ENCODE data around the gene USP47. TPM values are rescaled to one million over a fixed set of nuclear protein-coding genes. Genes with fewer than 3 reads are reported as not detected.

Gene USP47
- total RNA-seq, 2 experiments from 2014 or later = 38.2 to 42.5 TPM

DNA sequence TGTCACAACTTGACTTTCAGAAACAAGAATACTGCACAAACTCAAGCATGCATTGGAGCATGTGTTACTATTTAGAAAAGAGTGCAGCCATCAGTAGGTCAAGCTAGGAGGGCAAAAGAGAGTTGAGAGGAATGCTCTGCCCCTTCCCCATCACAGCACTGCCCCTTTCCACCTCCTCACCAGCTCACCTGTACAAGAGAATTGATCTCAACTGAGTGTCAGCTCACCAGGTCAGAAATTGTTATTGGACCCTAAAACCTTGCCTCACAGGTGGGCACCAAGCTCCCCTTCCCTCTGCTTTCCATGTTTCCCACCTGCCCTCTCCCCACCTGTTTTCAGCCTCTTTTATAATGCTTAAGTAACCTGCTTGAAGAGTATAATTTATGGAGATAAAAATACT, 117.8 kb downstream of the USP47 start:
- ChIA-PET POLR2A (no interaction called here), CTCF (interaction anchor here (1.4 kb wide), 1 partner anchor 8 kb away, joined by 3 read pairs; no protein-coding TSS in a partner anchor)
- peaks cover 34% of the 10 kb centered on the region for H3K36me3 Mint-ChIP-seq (ENCODE audit: low read depth)
- H3K27ac Mint-ChIP-seq = peak overlapping the region; percentile 67
- peaks cover 12% of the 10 kb centered on the region for H3K27me3 Mint-ChIP-seq
- H3K4me1 Mint-ChIP-seq = peaks cover 42% of the 10 kb centered on the region
- peaks cover 3% of the 10 kb centered on the region for H3K9me3 Mint-ChIP-seq
- DNase-seq = no peak
- no peak overlapping the region for H3K4me3 Mint-ChIP-seq

DNA sequence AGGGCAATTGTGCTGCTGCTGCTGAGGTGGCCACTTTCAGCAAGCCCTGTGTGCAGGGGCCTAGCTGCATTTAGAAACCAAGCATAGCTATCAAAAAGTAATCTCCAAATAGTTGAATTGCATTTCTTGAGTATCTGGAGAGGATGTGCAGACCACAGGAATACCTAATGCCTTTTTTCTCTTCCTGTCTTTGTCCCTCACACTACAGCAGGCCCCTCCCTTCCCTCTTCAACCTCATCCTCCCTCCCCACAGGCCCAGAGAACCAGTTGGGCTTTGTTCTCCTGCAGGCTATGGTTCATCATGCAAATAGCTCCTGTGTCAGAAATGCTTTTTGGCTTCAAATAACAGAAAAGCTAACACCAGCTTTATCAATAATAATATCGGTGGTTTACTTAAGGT, 118.9 kb downstream of the USP47 start:
- H3K27ac Mint-ChIP-seq = peak overlapping the region; percentile 63
- H3K4me3 Mint-ChIP-seq = peak overlapping the region; percentile 5
- peaks cover 3% of the 10 kb centered on the region for H3K9me3 Mint-ChIP-seq
- ChIA-PET POLR2A (interaction anchor here (0.7 kb wide), 1 partner anchor 197 kb away, joined by 5 read pairs; no protein-coding TSS in a partner anchor), CTCF (interaction anchor here (1.4 kb wide), 1 partner anchor 9 kb away, joined by 3 read pairs; no protein-coding TSS in a partner anchor)
- H3K27me3 Mint-ChIP-seq = peaks cover 12% of the 10 kb centered on the region
- H3K4me1 Mint-ChIP-seq = peaks cover 42% of the 10 kb centered on the region
- peaks cover 28% of the 10 kb centered on the region for H3K36me3 Mint-ChIP-seq (ENCODE audit: low read depth)
- peak; percentile 62 for DNase-seq

DNA sequence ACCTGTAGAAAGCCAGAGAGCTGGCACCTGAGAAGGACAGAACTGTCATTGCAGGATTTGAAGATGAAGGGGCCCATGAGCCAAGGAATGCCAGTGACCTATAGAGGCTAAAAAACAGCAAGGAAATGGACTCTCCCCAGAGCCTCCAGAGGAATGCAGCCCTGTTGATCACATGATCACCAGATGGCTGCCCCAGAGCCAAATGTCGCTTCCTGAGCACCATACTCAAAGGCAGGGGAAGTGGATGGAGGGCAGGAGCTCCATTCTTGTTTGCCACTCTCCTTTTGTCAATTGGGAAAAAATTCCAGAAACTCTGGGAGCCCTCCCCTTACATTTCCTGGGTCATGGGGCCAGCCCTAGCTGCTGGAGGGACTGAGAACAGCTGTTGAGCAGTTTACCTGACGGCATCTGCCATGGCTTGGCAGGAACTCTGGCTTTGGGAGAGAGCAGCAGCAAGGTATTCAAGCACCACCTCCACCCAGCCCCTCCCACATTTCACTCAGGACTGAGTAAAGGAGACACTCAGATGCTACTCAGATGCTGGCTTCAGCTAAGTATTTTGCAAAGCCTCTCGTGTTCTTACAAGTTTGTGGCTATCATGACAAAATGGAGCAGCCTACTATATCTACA, 119.7 kb downstream of the USP47 start:
- peaks cover 3% of the 10 kb centered on the region for H3K9me3 Mint-ChIP-seq
- no peak for DNase-seq
- peaks cover 20% of the 10 kb centered on the region for H3K36me3 Mint-ChIP-seq (ENCODE audit: low read depth)
- peaks cover 42% of the 10 kb centered on the region for H3K4me1 Mint-ChIP-seq
- peak overlapping the region; percentile 63 for H3K27ac Mint-ChIP-seq
- H3K4me3 Mint-ChIP-seq = no peak overlapping the region
- peaks cover 12% of the 10 kb centered on the region for H3K27me3 Mint-ChIP-seq
- ChIA-PET CTCF (interaction anchor here (1.3 kb wide), 1 partner anchor 17 kb away, joined by 3 read pairs; no protein-coding TSS in a partner anchor), POLR2A (interaction anchor here (0.6 kb wide), 1 partner anchor 47 kb away, joined by 3 read pairs; the partner anchor contains the start of gene DKK3)

DNA sequence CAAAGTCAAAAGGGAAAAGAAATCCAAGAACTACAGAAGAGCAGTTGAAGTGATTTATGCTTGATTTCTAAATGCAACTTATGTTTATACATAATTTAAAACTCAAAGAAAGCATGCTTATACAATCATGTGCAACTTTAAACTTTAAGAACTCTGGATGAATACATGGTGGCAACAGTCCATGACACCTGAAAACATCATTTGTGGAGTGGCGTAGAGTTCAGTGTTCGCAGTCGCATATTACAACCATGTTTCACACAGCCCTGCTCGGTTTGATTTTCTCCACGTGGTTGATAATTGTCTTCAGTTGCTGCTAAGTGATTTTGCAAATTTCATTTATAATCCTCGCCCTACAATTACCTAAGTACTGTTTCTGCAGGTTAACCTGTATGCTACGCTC, 121.3 kb downstream of the USP47 start:
- Mint-ChIP-seq H3K9me3 (peaks cover 3% of the 10 kb centered on the region), H3K4me1 (peaks cover 42% of the 10 kb centered on the region), H3K27me3 (peaks cover 12% of the 10 kb centered on the region), H3K4me3 (no peak overlapping the region), H3K27ac (no peak overlapping the region), H3K36me3 (ENCODE audit: low read depth) (peaks cover 14% of the 10 kb centered on the region)
- ChIA-PET CTCF (no interaction called here), POLR2A (no interaction called here)
- DNase-seq = no peak

DNA sequence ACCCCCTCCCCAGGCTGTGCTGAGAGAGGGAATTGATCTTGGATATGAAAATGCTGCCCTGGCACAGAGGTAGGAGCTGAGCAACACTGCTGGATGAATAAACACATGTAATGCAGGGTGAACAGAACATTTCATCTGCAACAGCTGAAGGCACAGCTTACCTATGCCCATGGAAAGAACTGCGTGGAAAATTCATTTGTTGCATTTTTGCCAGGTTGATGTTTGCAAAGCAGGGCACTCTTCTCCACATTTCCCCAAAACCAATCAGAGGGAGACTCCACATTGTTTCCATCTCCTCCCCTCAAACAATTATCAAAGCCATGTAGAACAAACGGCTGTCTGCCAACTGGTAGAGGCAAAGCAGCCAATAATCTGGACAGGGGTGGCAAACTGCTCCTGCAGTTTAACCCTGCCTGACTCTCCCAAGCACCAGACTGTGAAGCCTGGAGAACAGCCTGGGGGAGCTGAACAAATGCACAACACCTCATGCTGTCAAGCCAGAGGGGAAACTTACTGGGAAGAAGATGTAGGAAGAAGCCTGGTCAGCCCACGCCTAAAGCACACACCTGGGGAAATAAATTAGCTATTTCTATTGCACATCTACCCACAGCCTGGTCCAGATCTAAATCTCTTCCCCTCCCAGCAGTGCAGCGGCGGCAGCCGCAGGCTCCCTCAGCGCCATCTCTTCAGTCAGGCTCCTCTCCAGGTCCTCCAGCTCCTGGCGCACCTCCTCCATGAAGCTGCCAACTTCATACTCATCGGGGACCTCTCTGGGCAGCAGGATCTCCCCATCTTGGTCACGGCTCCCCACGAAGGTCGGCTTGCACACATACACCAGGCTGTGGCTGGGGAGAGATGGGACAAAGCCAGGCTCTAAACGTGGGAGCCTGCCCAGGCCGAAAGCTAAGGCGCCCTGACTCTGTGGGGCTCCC, 122.3 kb downstream of the USP47 start:
- Mint-ChIP-seq H3K27ac (peak overlapping the region; percentile 16), H3K27me3 (peaks cover 12% of the 10 kb centered on the region), H3K4me3 (no peak overlapping the region), H3K36me3 (ENCODE audit: low read depth) (peaks cover 6% of the 10 kb centered on the region), H3K4me1 (peaks cover 35% of the 10 kb centered on the region), H3K9me3 (peaks cover 3% of the 10 kb centered on the region)
- CTCF ChIA-PET = interaction anchor here (0.6 kb wide), 1 partner anchor 102 kb away, joined by 4 read pairs; no protein-coding TSS in a partner anchor
- POLR2A ChIA-PET = no interaction called here
- DNase-seq = no peak

DNA sequence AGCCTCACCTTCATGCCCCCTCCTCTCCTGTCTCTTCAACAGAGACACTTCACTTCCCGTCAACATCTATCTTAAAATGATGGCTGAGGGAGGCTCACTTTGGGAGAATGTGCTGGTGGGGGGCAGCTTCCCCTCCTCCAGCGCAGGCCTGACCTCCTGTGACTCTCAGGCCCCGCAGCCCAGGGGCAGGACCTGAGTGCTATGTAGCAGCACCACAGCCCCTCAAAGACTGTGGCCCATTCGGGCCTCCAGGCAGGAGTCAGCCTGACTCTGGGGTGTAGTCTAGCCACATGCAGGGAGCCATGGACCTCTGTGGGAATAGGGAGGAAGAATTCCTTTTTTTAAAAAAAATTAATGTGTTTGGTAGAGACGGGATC, 123.0 kb downstream of the USP47 start:
- H3K36me3 Mint-ChIP-seq (ENCODE audit: low read depth) = peaks cover 4% of the 10 kb centered on the region
- peaks cover 3% of the 10 kb centered on the region for H3K9me3 Mint-ChIP-seq
- peaks cover 12% of the 10 kb centered on the region for H3K27me3 Mint-ChIP-seq
- ChIA-PET POLR2A (no interaction called here), CTCF (interaction anchor here (0.9 kb wide), 1 partner anchor 17 kb away, joined by 4 read pairs; no protein-coding TSS in a partner anchor)
- no peak overlapping the region for H3K4me3 Mint-ChIP-seq
- peaks cover 28% of the 10 kb centered on the region for H3K4me1 Mint-ChIP-seq
- peak overlapping the region; percentile 31 for H3K27ac Mint-ChIP-seq
- DNase-seq = no peak

DNA sequence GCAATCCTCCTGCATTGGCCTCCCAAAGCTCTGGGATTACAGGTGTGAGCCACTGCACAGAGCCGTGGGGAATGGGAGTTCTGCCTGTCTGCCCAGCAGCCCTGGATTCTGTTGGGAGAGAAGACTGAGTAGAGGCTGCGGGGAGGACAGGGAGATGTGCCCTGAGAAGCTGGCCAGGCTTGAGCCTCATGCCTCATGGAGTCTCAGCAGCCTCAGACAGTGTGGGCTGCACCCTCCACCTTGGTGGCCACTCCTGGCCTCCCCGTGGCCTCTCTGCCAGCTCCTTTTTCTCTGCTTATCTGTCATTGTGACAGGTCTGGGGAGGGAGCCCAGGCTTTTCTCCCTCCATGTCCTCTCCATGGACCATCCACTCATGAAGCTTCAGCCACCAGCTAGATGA, 123.4 kb downstream of the USP47 start:
- H3K27ac Mint-ChIP-seq = no peak overlapping the region
- peaks cover 3% of the 10 kb centered on the region for H3K9me3 Mint-ChIP-seq
- ChIA-PET CTCF (interaction anchor here (0.9 to 1.1 kb wide), 3 partner anchors 11 to 26 kb away, joined by 3 to 4 read pairs (median 3); no protein-coding TSS in a partner anchor), POLR2A (interaction anchor here (0.5 kb wide), 1 partner anchor 12 kb away, joined by 3 read pairs; no protein-coding TSS in a partner anchor)
- H3K36me3 Mint-ChIP-seq (ENCODE audit: low read depth) = peaks cover 4% of the 10 kb centered on the region
- H3K27me3 Mint-ChIP-seq = peaks cover 12% of the 10 kb centered on the region
- no peak for DNase-seq
- H3K4me1 Mint-ChIP-seq = peaks cover 24% of the 10 kb centered on the region
- H3K4me3 Mint-ChIP-seq = no peak overlapping the region

DNA sequence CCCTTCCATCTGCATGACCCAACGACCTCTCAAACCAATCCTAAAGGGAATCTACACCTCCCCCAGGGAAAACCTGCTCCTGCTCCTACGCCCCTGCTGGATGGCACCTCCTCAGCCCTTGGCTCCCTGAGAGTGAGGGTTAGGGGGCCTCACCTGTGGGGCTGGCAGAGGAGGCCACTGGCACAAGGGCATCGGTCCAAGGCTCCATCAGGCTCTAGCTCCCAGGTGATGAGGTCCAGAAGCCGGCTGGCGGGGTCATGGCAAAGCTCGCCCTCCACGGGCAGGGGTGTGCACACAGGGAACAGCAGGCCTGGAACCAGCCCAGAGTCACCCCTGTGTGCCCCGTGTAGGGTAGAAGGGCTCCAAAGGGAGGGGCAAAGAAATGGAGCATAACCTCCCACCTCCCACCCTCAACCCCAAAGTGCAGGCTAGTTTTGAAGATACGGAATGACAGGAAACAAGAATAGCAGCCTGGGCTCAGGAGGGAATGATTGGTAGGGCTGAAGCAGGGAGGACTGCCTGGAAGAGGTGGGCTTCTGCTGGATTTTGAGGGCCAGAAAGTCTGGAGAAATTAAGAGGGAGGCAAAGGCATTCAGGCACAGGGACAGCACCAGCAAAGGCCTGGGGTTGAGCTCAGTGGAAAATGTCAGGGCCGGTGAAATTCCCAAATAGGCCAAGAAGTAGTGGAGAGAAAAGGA, 124.0 kb downstream of the USP47 start:
- Mint-ChIP-seq H3K4me1 (peaks cover 18% of the 10 kb centered on the region), H3K9me3 (peaks cover 3% of the 10 kb centered on the region), H3K36me3 (ENCODE audit: low read depth) (peaks cover 4% of the 10 kb centered on the region), H3K4me3 (no peak overlapping the region), H3K27ac (no peak overlapping the region), H3K27me3 (peaks cover 12% of the 10 kb centered on the region)
- CTCF ChIA-PET = interaction anchor here (0.9 to 1.6 kb wide), 7 partner anchors 10 to 320 kb away, joined by 3 to 6 read pairs (median 3); no protein-coding TSS in a partner anchor
- no peak for DNase-seq
- POLR2A ChIA-PET = interaction anchor here (0.5 kb wide), 1 partner anchor 12 kb away, joined by 3 read pairs; no protein-coding TSS in a partner anchor

DNA sequence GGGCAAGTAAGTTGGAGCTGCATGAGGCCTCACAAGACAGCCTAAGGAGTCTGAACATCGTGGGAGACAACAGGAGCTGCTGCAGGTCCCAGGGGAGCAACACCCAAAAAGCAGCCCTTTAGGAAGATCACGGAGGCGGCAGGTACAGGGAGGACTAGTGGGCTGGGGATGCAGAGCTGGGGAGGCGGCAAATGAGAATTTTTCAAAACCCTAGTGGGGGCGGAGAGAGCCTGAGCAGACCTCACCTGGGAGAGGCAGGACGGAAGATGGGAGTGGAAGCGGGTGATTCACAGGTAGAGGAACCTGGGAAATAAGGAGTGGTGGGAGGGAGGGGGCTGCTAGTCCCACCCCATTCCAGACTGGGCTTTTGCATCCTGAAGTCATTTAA, 124.6 kb downstream of the USP47 start:
- H3K27ac Mint-ChIP-seq = no peak overlapping the region
- H3K4me1 Mint-ChIP-seq = peaks cover 12% of the 10 kb centered on the region
- no peak for DNase-seq
- H3K36me3 Mint-ChIP-seq (ENCODE audit: low read depth) = peaks cover 4% of the 10 kb centered on the region
- ChIA-PET POLR2A (no interaction called here), CTCF (interaction anchor here (1.0 to 1.7 kb wide), 9 partner anchors 9 to 319 kb away, joined by 3 to 10 read pairs (median 3); no protein-coding TSS in a partner anchor)
- H3K27me3 Mint-ChIP-seq = peaks cover 12% of the 10 kb centered on the region
- peaks cover 3% of the 10 kb centered on the region for H3K9me3 Mint-ChIP-seq
- H3K4me3 Mint-ChIP-seq = no peak overlapping the region

DNA sequence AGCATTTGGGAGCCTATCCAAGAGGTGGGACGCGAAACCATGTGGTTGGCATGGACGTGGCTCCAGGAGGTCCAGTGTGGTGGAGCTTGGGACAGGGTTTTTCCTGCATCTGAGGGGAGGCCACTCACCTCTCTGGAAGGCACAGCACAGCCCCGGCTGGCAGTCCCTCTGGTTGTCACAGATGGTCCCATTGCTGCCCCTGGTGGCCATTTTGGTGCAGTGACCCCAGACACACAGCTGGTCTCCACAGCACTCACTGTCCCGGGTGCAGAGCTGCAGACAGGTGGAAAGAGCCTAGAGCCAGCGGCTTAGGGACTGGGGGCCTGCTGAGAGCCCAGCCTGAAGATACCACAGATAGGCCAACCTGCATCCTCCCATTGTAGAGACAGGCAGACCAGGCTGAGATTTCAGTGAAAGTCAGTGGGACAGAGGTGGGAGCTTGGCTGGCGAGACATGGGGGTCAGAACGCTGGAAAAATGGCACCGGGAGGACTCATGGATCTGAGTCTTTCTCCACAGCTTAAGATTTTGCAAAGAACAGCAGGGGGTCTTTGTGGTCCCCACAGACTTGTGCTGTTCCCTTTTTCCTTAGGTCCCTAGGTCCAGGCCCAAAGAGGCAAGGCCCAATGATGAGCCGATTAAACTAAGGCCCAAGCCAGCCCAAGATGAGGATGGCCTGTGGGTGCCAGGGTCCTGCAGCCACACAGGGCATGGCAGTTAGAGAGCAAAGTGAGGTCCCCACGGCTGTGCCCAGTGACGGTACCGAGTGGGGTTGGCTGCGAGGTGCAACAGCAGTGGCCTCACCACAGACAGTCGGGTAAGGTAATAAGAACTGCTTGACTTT, 125.3 kb downstream of the USP47 start:
- peaks cover 3% of the 10 kb centered on the region for H3K36me3 Mint-ChIP-seq (ENCODE audit: low read depth)
- peak; percentile 83 for DNase-seq
- H3K9me3 Mint-ChIP-seq = peaks cover 1% of the 10 kb centered on the region
- H3K27ac Mint-ChIP-seq = peak overlapping the region; percentile 31
- ChIA-PET POLR2A (no interaction called here), CTCF (interaction anchor here (1.0 to 1.8 kb wide), 8 partner anchors 8 to 319 kb away, joined by 3 to 10 read pairs (median 4); no protein-coding TSS in a partner anchor)
- H3K4me3 Mint-ChIP-seq = no peak overlapping the region
- H3K27me3 Mint-ChIP-seq = peaks cover 12% of the 10 kb centered on the region
- H3K4me1 Mint-ChIP-seq = peaks cover 6% of the 10 kb centered on the region

DNA sequence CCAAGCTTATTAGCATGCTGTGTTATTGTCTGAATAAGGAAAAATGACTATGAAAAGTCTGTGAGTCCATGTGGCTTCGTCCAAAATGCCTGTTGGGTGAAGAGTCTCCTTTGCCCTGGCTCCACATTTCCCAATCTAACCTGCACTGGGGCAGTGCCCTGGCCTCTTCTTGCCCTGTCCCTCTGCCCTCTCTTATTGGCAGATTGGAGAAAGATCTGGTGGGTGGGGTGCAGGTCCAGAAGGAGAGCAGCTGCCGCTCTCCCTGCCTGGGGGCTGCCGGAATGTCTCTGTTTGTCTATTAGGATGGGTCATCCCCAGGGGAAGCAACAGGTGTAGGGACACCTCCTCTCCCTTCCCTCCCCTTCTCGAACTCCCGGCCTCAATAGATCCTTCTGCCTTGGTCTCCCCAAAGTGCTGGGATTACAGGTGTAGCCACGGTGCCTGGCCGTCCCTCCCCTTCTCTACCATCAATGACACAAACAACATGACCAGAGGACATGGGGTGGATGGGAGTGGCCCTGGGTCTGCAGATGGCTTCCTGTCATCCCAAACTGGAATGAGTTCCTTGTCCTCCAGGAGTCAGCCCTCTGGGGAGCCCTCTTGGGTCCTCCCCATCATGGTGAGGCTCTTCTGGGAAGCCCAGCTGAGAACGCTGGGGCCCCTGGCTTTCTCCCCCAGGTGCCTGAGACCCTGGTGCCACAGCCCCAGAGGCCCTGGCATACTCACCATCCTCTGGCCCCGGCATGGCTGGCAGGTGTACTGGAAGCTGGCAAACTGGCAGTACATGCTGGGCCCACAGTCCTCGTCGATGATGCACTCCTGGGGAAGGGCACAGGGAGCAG, 126.1 kb downstream of the USP47 start:
- no peaks in the 10 kb centered on the region for H3K4me1 Mint-ChIP-seq
- no peak overlapping the region for H3K4me3 Mint-ChIP-seq
- ChIA-PET POLR2A (no interaction called here), CTCF (interaction anchor here (1.3 to 1.8 kb wide), 4 partner anchors 9 to 180 kb away, joined by 4 to 10 read pairs (median 5); no protein-coding TSS in a partner anchor)
- no peaks in the 10 kb centered on the region for H3K36me3 Mint-ChIP-seq (ENCODE audit: low read depth)
- peaks cover 12% of the 10 kb centered on the region for H3K27me3 Mint-ChIP-seq
- H3K9me3 Mint-ChIP-seq = no peaks in the 10 kb centered on the region
- no peak overlapping the region for H3K27ac Mint-ChIP-seq
- DNase-seq = no peak

Data from activated CD4-positive, alpha-beta T cell treated with anti-CD3 and anti-CD28 coated beads, Interleukin-2, amount 10 ng/mL, durations not matched to agents 7 days and 5 days (primary cell).